ENCODE data around the gene EXOC6.

GRCh38 chr10:92847202-92847864 is 987 bp upstream of the EXOC6 start:
- TF ChIP-seq ATF2 (CRISPR knock-in tag; IDR thresholded peaks at IDR 0.05) (no peak), POLR2A (IDR thresholded peaks at IDR 0.05; ENCODE audit: insufficient read depth in 1 of 2, low read depth in 2 of 2, low read length in 2 of 2) (no peak), JUN (CRISPR knock-in tag; IDR thresholded peaks at IDR 0.05) (no peak), CTCF (CRISPR knock-in tag; IDR thresholded peaks at IDR 0.05) (no peak), SAFB2 (CRISPR knock-in tag; IDR thresholded peaks at IDR 0.05; ENCODE audit: borderline replicate concordance, low read depth) (no peak), CBX1 (IDR thresholded peaks at IDR 0.05; ENCODE audit: low read depth) (no peak), HNRNPH1 (optimal IDR thresholded peaks at IDR 0.05; ENCODE audit: low read depth, low read length) (no peak), ZBTB33 (CRISPR knock-in tag; IDR thresholded peaks at IDR 0.05) (no peak), NR2C2 (CRISPR knock-in tag; IDR thresholded peaks at IDR 0.05; ENCODE audit: borderline replicate concordance) (no peak), NFRKB (IDR thresholded peaks at IDR 0.05) (no peak), MNT (IDR thresholded peaks at IDR 0.05) (no peak)
